Left ventricle myocardium superior (tissue), 1 donor: ENCODE measurements around the gene PCDHGC4. TPM values are rescaled to one million over a fixed set of nuclear protein-coding genes. Genes with fewer than 3 reads are reported as not detected.

Source experiments
- ATAC-seq: fragments of 200-7000 bp; cut with Tn5 transposase; one replicate; pipeline ENCODE4 v1.9.1; 2020; ENCODE audit warnings: mild to moderate bottlenecking, moderate library complexity
- DNase-seq: peaks from one replicate; pipeline ENCODE4 v3.0.0-alpha.2; 2020
- intact Hi-C: fragments of 100-400 bp; cut with micrococcal nuclease; formaldehyde crosslinking; loops from one replicate; pipeline ENCODE4 v1.11.0; 2022
- total RNA-seq: library from RNA; stranded (reverse); fragmentation: NEBNext Ultra II Directional; extraction: Animal tissue kit (Norgen Biotek cat#: 25700); gene quantifications from one replicate; pipeline ENCODE4 v1.2.1, GENCODE V29; 2021
- donor health status: DM: no; HTN: yes; CAD: no; lungs with severe emphysema.

Gene PCDHGC4
- total RNA-seq, 1 donor from 2014 or later, result 2.5 TPM

- intact Hi-C loops, result no loop called here
- no peak for ATAC-seq
- DNase-seq, result no peak
Observed at GRCh38 chr5:141488591-141489561, 4.0 kb downstream of the PCDHGC4 start, which contains the start of gene PCDHGC5. Gene PCDHGC5, plus strand, starts transcription at chr5:141489081. Its CDS starts 160 bp downstream, at chr5:141489241.

- intact Hi-C loops, result no loop called here
- ATAC-seq, result no peak
- no peak for DNase-seq
Observed at GRCh38 chr5:141489841-141490240, 5.0 kb downstream of the PCDHGC4 start.

DNA sequence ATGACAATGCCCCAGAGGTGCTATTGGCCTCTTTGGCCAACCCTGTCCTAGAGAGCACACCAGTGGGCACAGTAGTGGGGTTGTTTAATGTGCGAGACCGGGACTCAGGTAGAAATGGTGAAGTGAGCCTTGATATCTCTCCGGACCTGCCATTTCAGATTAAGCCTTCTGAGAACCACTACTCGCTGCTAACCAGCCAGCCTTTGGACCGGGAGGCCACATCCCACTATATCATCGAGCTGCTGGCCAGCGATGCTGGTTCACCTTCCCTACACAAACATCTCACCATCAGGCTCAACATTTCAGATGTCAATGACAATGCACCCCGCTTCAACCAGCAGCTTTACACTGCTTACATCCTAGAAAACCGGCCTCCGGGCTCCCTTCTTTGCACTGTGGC, 5.4 kb downstream of the PCDHGC4 start:
- ATAC-seq, result no peak
- DNase-seq, result no peak
- intact Hi-C loops, result no loop called here

DNA sequence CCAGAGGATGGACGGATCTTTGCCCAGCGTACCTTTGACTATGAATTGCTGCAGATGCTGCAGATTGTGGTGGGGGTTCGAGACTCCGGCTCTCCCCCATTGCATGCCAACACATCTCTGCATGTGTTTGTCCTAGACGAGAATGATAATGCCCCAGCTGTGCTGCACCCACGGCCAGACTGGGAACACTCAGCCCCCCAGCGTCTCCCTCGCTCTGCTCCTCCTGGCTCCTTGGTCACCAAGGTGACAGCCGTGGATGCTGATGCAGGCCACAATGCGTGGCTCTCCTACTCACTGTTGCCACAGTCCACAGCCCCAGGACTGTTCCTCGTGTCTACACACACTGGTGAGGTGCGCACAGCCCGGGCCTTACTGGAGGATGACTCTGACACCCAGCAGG, 5.9 kb downstream of the PCDHGC4 start:
- intact Hi-C loops, result no loop called here
- DNase-seq (no peak), ATAC-seq (no peak)

- ATAC-seq (no peak), DNase-seq (no peak)
- intact Hi-C loops, result no loop called here
Observed at GRCh38 chr5:141491323-141492167, 6.7 kb downstream of the PCDHGC4 start.

GRCh38 chr5:141492168-141492885, 7.5 kb downstream of the PCDHGC4 start:
- DNase-seq, result peak; percentile 44
- peak; percentile 13 for ATAC-seq
- intact Hi-C loops, result no loop called here

GRCh38 chr5:141493500-141494422, 8.9 kb downstream of the PCDHGC4 start:
- no peak for DNase-seq
- intact Hi-C loops, result no loop called here
- ATAC-seq, result peak; percentile 50

GRCh38 chr5:141494761-141495452, 10.1 kb downstream of the PCDHGC4 start:
- ATAC-seq (no peak), DNase-seq (no peak)
- intact Hi-C loops, result no loop called here

DNA sequence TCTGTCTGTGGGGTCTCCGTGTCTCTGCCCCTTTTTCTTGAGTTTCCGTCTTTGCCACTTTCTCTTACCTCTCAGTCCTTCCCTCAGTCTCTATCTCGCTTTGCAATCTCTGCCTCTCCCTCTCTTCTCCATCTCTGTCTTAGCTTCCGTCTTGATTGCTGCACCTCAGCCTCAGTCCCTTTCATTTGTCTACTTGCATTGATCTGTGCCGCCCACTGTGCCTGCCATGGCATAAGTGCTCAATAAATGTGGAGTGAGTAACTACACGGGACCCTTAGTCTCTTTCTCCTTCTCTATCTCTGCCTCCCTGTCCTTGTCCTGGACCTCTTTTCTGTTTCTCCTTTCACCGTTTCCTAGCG, 10.6 kb downstream of the PCDHGC4 start:
- DNase-seq (no peak), ATAC-seq (no peak)
- intact Hi-C loops, result no loop called here

- intact Hi-C loops, result no loop called here
- DNase-seq (no peak), ATAC-seq (no peak)
Observed at GRCh38 chr5:141496038-141496437, 11.2 kb downstream of the PCDHGC4 start.

GRCh38 chr5:141501761-141502160, 16.9 kb downstream of the PCDHGC4 start:
- ATAC-seq, result no peak
- DNase-seq, result no peak
- intact Hi-C loops, result no loop called here

DNA sequence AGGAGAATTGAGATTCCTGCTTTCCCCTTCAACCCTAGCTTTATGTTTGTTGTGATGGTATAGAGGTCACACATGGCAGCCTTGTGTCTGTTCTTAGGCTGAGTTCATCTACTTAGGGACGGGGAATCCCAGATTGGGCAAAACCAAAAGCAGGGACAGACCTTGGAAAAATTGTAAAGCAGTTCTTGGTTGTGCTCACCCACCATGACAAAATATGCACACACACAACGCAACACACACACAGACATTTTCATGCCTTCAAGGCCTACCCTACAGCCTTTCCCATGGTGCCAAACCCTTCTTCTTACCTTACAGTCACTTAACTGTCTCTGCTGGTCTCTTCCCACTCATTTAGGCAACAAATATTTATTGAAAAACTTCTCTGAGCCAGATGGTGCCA, 18.9 kb downstream of the PCDHGC4 start:
- intact Hi-C loops, result no loop called here
- ATAC-seq (no peak), DNase-seq (no peak)

GRCh38 chr5:141504216-141504615, 19.4 kb downstream of the PCDHGC4 start:
- intact Hi-C loops, result no loop called here

GRCh38 chr5:141506381-141507155, 21.7 kb downstream of the PCDHGC4 start:
- intact Hi-C loops, result no loop called here
- ATAC-seq (no peak), DNase-seq (no peak)

More at GRCh38 chr5:141504216-141504615, 19.4 kb downstream of the PCDHGC4 start:
- DNase-seq, result no peak
- ATAC-seq, result no peak

DNA sequence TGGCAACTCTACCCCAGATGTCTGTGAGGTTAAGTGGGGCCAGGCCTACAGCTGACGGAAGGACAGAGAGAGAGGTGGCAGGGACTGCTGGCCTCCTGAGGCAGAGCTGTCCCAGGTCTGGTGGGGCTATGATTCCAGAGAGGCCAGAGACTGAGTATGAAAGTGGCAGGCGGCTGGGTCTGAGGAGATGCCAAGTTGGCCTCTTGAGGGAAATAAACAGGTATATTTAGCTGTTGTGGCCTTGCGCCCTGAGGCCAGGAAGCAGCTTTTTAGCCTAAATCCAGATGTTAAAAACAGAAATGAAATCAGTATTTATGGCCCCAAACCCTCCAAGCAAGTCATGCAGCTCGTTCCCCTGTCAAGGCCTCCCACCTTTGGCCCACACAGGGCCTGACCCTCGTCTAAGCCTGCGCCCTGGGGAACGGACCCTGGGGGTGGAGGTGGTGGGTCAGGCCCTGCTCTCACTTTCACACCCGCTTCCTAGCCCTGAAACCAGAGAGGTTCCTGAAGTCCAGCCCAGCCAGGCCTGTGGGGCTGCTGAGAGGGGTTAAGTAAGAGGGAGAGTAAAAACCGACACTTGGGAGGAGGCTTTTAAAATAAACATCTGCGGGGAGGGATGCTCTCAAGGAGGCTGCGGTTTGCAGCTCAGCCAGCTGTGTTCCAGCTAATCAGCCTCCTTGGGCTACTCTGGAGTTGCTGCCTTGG, 22.7 kb downstream of the PCDHGC4 start:
- ATAC-seq (peak; percentile 67), DNase-seq (peak; percentile 72)
- intact Hi-C loops, result no loop called here

- peak; percentile 1 for ATAC-seq
- intact Hi-C loops, result no loop called here
- DNase-seq, result no peak
Observed at GRCh38 chr5:141508440-141508797, 23.6 kb downstream of the PCDHGC4 start.
